ENCODE results near the gene JAKMIP3.

JAKMIP3 gene

DNA sequence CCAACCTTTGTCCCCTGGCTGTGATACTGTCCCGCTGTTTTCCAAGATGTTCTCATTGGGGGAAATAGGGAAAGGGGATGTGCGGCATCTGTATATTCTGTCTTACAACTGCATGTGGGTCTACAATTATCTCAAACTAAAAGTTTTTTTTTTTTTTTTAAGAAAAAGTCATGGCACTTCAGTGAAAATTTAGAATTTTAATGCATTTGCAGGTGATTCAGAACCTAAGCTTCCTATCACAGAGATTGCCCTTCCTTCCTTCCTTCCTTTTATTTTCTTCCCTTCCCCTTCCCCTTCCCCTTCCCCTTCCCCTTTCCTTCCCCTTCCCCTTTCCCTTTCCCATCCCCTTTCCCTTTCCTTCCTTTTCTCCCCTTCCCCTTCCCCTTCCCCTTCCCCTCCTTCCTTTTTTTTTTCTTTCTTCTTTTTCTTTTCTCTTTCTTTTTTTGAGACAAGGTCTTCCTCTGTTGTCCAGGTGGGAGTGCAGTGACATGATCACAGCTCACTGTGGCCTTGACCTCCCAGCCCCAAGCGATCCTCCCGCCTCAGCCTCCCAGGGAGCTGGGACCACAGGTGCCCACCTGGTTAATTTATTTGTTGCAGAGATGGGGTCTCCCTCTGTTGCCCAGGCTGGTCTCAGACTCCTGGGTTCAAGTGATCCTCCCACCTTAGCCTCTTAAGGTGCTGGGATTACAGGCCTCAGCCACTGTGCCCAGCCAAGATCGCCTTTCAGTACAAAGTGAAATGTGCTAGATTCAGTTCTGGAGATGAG, 32.0 kb downstream of the JAKMIP3 start:
- DNase-seq (ENCODE audit: low spot score) = no peak

DNA sequence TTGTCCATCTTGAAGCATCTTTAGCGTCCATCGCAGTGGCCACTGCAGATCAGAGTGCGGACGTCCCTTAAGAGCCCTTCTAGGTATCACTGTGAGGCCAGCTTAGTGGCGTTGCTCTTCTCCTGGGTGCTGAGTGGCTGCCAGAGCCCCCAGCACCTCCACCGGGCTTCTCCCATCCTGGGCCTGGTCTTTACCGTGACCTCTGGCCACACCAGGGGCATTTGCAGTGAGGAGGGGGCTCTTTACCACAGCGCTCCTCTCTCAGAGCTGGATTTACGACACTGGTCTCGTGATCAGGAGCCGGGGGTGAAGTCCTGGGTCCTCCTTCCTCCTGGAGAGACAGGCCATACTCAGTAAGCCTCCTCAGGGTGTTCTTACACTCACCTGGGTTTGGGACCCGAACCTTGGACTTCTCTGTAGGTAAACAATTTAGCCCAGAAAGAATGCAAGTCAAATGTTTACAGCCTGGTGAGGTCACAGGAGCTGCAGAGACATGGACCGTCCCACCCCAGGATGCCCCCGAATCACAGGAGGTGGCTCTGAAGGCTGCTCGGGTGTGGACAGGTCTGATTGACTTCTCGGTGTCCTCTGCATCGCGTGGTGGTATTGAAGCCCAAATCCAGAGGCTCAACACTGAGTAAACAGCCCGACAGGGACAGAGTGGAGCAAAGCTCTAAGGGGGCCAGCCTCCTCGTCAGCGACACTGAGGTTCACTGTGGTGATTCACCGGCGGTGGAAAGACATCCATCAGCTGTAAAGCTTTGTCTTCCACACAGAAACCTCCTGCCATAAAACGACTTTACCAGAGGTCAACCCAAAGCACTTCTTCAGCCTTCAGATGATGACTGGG, 33.0 kb downstream of the JAKMIP3 start:
- DNase-seq (ENCODE audit: low spot score) = no peak

DNA sequence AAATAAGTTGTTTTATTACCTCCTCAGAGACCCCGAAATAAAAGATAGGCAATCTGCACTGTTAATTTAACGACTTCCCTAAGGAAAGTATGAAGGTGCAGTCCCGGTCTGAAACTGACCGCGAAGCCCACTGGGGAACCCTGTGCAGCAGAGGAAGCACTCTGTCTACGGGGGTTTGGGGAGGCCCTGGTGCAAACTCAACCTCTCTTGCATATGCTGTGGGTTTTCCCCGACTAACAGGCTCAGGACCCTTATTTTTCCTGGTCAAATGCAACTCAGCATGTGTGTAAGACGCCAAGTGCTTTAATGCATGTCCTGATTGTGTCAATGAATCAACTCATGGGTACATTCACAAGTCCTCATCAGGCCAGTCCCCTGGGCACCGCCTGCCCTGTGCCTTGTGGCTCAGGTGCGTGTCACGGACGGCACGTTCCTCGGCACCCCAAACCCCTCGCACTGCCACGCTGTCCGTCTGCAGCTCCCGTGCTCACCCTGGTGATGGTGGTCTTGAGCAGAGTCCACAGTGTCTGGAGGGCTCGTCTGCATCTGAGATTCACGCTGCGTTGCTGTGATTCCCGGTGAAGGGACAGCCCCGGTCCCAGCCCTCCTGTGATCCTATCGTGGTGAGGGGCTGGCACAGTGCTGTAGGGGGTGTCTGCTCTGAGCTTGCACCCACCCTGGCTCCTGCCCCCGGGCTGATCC, 33.8 kb downstream of the JAKMIP3 start:
- DNase-seq (ENCODE audit: low spot score) = no peak

DNA sequence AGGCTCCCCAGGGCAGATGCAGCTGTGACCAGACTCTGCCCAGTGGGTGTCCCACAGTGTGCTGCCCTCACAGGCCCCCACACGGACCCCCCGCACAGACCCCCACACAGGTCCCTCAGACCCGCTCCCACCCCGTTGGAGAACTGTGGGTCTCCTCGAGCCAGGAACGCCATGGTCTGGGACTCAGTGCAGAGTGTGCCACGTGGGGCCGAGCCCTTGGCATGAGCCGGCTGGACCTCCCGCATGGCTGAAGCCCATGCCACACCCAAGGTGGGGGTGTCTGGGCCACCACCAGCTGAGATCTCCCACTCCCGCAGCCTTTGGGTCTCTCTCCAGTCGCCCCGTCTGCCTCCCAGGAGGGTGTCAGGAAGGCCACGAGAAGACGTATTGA, 34.3 kb downstream of the JAKMIP3 start:
- DNase-seq (ENCODE audit: low spot score) = no peak

DNA sequence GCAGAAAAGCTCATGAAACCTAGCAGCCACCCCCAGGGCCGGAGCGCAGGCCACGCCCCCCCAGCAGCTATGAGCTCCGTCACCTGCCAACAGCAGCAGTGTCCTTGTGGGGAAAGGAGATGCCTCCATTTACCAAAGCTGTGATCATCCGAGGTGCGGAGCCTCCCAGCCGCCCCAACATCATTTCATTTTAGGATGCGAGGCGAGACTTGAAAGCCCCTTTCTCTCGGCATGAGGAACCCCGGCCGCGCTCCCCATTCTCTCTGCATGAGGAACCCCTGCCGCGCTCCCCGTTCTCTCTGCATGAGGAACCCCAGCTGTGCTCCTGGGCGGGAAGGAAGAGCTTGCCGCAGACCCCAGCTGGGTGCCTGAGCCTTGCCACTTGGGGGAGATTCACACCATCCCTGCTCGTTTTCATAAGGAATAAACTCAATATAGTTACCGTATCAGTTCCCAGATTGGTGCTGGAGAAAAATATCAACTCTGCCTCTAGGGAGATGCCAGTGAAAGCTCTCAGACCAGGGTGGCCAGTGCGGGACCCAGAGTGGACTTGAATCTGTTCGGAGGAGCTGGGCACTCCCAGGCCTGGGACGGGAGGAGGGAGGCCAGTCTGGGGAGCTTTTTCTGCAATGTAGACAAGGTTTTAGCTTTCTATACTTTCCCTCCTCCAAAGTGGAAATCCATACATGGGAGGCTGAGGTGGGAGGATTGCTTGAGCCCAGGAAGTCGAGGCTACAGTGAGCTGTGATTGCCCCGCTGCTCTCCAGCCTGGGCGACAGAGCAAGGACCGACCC, 35.0 kb downstream of the JAKMIP3 start:
- no peak for DNase-seq (ENCODE audit: low spot score)

DNA sequence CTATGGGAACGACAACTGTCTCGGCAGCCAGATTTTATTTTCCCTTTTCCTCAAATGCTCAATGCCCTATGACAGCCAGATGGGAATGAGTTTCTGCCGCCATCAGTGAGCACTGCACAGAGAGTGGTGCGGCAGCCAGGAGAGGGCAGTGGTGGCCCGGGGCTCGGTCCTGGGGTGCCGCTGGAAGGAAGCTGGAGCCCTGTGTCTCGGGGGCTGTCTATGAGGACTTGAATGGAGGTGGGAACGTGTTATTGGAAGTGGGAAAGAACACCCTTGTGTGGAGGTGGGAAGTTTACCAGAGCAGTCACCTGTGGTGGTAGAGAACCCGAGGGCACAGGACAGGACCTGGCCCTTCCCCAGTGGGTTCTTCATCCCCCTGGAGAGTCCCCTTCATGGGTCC, 35.8 kb downstream of the JAKMIP3 start:
- DNase-seq (ENCODE audit: low spot score) = no peak

DNA sequence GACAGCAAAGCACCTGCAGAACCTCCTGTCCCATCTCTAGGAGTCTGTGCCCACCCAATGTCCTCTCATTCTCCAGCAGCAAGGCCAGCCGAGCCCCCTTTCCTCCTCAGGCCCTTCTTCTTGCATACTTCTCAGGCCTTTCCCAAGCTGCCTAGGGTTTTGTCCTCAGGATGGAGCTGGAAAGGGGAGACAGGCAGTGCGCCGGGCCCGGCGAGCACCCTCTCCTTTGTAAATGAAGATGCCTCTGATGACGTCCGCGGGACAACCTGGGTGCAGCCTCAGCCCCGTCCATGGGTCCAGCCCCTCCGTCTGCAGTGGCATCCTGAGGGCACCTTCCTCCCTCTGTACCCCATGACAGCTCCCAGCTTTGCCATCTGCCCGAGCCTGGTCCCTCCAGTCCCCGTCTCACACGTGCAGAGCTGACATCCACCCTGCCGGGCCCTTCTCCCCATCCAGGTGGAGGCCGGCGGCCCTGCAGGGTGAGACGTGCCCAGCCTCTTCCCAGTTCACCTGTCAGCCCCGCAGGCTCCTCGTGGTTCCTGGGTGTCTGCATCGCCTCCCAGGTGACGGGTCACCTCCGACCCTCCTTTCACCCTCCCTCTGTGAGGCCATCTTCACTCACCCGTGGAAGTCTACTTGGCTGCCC, 36.4 kb downstream of the JAKMIP3 start:
- no peak for DNase-seq (ENCODE audit: low spot score)

DNA sequence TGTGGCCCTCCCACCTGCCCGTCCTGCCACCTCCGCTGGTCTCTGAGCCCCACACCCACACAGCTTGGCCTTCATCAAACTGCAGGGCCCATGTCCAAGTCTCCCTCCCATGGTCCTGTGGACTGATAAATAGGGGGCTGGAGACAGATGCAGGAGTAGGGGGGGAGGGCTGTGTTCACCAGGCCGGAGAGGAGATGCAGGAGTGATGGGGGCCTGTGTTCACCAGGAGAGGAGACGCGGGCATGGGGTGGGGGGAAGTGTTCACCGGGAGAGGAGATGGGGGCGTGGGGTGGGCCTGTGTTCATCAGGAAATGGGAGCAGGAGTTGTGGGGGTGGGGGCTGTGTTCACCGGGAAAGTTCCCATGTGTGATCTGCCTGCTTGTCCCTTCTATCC, 37.0 kb downstream of the JAKMIP3 start:
- DNase-seq (ENCODE audit: low spot score) = no peak

DNA sequence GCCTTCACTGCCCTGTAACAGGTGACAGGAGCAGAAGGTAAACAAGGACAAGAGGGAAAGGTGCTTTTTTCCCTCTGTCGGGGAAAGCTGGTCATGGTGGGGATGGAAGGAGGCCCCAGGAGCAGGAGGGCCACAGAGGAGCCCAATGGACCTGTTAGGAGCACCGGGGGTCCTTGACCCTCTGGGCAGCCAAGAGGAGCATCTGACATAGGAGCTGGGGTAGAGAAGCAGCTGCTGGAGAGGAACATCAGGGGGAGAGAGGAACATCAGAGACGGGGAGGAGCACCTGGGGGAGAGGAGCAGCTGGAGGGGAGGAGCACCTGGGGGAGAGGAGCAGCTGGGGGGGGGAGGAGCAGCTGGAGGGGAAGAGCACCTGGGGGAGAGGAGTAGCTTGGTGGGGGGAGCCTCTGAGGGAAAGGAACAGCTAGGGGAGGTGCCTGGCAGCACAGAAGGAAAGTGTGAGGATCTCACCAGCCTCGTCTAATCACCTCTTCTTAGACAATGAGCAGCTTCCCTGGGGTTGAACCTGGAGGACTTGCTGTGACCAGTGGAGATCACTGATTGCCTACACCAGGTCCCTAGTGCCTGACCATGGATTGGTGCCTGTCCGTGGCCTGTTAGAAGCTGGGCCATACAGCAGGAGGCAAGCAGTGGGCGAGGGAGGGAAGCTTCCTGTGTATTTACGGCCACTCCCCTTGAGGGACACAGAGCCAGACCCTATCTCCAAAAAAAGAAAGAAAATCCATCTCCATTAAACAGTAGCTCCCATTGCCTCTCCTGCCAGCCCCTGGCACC, 37.6 kb downstream of the JAKMIP3 start:
- no peak for DNase-seq (ENCODE audit: low spot score)

DNA sequence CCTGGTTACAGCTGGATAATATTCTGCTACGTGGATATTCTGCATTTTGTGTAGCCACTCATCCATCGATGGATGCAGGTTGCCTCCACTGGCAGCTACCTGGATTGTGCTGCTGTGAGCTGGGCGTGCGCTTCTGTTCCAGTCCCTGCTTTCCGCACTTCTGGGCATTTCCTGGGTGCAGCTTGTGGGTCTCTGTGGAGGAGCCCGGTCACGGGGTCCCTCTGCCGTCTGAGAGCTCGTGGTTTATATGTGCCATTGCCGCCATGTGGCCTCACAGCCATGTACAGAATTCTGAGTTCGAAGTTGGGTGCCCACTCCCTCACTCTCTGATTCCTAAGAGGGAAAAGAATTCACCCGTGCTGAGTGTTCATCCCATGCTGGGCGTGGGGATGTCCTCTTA, 38.3 kb downstream of the JAKMIP3 start:
- no peak for DNase-seq (ENCODE audit: low spot score)

DNA sequence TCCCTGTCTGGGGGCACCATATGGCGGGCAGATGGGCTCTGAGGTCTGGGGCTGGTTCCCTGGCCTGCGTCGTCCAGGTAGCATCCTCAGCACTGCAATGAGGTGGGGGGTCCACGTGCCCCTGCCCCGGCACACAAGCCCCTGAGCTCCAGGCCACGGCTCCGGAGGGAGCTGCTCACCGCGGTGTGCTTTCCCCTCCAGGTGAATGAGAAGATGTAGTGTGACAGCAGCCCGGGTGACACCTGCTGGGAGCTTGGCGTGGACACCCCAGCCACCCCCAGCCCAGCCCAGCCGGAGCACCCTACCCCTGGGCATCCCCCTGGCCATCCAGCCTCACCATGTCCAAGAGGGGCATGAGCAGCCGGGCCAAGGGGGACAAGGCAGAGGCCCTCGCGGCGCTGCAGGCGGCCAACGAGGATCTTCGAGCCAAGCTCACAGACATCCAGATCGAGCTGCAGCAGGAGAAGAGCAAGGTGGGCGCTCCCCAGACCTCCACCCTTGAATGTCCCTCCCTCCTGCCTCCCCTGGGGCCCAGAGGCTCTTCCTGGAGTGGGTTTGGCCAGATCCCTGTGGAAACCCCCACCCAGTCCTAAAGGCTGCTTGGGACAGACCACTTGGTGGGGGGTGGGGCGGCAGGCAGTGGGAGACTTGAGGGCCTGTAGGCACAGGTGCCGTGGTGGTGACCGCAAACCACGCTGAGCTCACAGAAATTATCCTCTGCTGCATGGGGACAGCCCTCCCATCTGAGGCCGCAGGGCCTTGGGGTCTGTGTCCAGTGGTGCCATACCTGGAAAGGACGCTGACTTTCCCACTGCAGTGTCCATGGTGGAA, 38.9 kb downstream of the JAKMIP3 start:
- no peak for DNase-seq (ENCODE audit: low spot score)

DNA sequence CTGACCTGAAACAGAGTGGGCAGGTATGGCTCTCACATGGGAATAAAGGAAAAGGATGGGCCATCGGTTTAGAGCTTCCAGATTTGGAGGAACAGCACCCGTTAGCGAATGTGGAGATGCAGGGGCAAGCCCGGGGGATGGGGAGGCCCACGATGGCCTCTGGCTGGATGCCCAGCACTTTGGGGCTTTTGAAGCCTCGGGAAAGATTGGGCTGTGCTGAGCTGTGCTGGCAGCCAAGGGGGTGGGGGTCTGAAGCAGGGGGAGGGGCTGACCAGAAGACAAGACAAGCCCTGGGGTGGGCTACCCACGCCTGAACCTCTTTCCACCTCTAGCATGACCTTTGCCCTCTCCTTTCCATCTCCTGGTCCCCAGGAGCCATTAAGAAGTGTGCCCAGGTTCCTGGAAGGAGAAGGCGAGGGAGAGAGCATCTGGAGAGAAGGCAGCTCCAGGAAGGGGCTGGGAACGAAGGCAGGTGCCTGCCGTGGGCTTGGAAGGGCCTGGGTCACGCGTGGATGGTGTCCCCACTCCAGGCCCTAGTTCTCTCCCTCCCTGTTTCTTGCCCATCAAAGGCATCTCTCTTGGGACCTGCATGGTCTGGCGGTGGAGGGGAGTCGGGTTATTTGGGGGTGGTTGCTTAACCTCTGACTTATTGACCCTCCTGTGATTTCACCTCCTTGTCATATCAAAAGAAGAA, 39.7 kb downstream of the JAKMIP3 start:
- DNase-seq (ENCODE audit: low spot score) = no peak

DNA sequence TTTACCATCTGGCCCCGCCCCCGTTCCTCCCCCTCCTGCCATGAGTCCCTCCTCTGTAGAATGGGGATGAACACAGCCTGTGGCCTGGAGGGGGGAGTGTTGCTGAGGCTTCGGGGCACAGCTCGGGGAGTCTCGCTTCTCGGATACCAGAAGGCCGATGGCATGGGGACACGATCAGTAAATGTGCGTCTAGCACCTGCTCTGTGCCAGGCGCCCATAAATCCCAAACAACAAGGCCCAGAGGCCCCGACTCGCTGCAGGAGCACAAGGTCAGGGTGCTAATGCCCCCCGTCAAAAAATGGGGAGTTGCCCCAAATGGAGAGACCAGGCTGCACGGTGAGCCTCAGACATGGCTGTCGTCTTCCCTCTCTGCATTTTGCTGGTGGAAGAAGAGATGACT, 40.7 kb downstream of the JAKMIP3 start:
- no peak for DNase-seq (ENCODE audit: low spot score)

DNA sequence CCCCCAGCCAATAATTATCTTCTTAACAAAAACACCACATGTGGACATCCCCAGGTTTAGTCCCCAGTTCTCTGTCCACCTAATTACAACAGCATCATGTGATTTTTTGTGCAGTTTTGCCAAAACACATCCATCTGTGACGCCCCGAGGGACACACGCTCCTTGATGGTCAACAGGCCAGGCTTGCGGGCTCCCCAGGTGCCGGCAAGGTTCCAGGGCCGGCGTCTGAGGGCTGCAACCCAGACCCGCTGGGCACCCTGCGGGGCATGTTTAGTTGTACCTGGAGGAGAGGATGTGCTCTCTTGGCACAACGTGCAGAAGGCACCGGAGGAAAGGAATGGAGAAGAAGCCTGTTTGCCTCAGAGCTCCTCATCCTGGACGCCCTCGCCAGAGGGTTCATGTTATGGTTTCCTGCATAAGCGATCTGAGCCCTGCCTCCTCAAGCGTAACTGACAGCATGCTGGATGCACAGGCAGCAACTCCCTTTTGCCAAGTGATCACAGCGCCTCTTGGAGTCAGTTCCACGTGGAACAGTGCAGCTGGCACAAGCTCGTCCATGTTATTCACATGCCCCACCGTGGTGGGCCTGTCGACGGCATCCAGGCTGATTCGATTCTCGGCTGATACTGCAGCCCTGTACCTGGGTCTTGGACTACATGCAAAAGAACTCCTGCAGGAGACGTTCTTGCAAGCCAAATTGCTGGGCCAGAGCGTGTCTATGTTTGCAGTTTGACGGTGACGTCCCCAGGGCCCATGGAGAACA, 41.6 kb downstream of the JAKMIP3 start:
- DNase-seq (ENCODE audit: low spot score) = no peak

DNA sequence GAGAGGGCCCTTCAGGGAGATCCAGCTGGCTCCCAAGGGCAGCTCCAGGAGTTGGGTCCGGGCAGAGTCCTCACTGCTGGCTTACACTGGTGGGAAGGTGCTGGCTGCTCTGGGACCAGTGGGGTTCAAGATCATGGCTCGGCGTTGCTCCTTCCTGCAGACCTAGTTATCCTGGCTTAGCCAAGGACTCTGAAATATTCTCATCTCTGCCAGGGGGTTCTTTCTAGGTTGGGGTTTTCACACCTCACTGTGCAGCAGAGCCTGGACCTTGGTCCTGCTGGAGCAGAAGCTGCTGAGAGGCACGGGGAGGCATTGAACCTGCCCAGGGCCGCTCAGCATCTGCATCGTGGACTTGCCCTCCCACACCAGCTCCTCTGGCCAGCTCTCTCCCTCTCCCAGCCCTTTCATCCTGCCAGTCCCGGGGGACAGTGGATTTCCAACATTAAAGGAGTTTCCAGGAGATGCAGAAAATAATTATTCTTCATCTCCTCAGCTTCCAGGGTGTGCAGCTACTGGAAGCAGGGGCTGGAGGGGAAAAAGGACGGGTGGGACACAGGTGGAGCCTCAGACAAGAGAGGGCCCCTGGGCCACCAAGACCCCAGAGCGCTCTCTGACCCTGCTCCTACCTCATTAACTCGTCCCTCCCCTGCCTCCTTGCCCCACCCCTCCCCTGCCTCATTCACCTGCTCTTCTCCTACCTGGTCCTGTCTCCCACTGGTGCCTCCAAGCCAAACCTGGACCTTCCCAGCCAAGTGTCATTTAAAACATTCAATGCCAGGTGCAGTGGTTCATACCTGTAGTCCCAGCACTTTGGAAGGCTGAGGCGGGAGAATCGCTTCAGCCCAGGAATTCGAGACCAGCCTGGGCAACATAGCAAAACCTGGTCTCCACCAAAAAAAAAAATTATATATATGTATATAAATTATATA, 42.5 kb downstream of the JAKMIP3 start:
- no peak for DNase-seq (ENCODE audit: low spot score)

DNA sequence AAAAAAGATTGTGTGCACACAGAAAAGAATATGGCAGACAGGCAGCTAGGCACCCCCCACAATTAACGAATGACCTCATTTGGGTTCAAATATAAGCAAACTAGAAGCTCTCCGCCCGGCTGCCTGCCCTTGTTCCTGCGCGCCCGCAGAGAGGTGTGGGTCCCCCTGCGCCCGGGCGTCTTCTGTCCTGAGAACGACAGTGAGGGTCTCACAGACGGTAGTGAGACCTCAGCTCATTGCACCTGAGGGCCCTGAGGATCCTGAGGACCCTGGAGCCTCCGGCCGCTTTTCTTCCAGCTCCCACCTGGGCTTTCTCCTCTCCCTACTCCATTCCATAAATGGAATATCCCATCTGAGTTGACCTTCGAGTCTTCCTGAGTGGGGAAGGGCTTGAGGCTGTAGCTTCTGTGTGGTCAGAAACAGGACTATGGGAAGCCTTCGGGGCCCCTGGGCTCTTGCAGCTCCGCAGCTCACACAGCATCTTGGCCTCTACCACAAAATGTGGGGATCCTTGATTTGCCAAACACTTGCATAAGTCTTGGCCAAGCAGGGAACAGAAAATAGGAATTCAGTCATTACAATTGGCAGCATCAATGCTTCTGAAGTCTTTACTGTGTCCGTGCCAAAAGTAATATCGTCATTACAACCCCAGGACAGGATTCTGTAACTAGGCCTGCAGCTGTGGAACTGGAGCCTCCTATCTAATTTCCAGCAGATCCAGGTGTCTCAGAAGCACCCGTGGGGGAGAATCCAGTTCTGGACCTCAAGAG, 43.8 kb downstream of the JAKMIP3 start:
- no peak for DNase-seq (ENCODE audit: low spot score)

DNA sequence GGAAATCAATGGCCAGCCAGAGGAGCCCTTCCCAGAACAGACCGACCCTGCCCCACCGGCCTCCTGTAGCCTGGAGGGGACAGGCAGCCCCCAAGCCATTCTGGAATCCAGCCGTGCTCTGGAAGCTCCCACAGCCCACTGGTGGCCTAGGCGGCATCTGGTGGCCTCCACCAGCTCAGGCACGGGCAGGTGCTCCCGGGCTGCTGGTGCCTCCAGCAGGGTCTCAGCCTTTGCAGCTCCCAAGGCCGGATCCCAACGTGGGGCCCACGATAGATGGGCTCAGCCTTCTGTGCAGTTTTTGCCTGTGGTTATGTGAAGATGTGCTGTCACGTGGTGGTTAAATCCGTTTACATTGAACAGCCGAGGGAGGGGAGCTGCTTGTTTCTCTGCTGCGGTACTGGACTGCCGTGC, 44.4 kb downstream of the JAKMIP3 start:
- no peak for DNase-seq (ENCODE audit: low spot score)

All from hematopoietic multipotent progenitor cell treated with erythropoietin and hydrocortisone succinate and interleukin-3 and kit ligand, for 17 days (in vitro differentiated cells).